Left lung (tissue), 10 donors: ENCODE results near the gene C3orf62. TPM values are rescaled to one million over a fixed set of nuclear protein-coding genes. Genes with fewer than 3 reads are reported as not detected.

Experiments used
- ATAC-seq: fragments of 200-7000 bp; cut with Tn5 transposase; one replicate; pipeline ENCODE4 v1.9.1; 2020; ENCODE audit warnings: moderate library complexity
- DNase-seq, 4 donors: peaks; one replicate each; pipeline ENCODE4 v3.0.0-alpha.2; 2013 to 2020
- H3K27ac ChIP-seq, 2 donors: fragments of 200-600 bp; sonication (generic) in 1 of 2; one replicate each; pipeline versions ENCODE4 v1.5.0 to v1.8.0; 2020 to 2021
- H3K27me3 ChIP-seq, 2 donors: fragments of 200-600 bp; sonication (generic) in 1 of 2; one replicate each; pipeline versions ENCODE4 v1.5.0 to v1.8.0; 2020 to 2021
- H3K36me3 ChIP-seq, 2 donors: fragments of 200-600 bp; sonication (generic) in 1 of 2; one replicate each; pipeline versions ENCODE4 v1.5.0 to v1.8.0; 2020 to 2021
- H3K4me1 ChIP-seq, 2 donors: fragments of 200-600 bp; one replicate each; pipeline ENCODE4 v1.8.0; 2021
- H3K4me3 ChIP-seq, 2 donors: fragments of 200-600 bp; sonication (generic) in 1 of 2; one replicate each; pipeline versions ENCODE4 v1.5.0 to v1.8.0; 2020 to 2021; ENCODE audit warnings: mild to moderate bottlenecking in 1 of 2
- H3K9me3 ChIP-seq, 2 donors: fragments of 200-600 bp; sonication (generic) in 1 of 2; one replicate each; pipeline versions ENCODE4 v1.5.0 to v1.8.0; 2020 to 2021
- intact Hi-C, 2 donors: fragments of 100-400 bp; cut with DNase I; formaldehyde crosslinking; loops; one replicate each; pipeline versions ENCODE4 v1.11.2 to v1.14.2; 2022
- polyA plus RNA-seq, 6 donors: library from polyadenylated mRNA; unstranded; fragments of 120-200 nt; gene quantifications; one replicate each; pipeline ENCODE4 v1.2.1, GENCODE V29; 2013; ENCODE audit not compliant: insufficient read length in 6 of 6
- total RNA-seq, 2 donors: library from RNA; stranded (reverse); fragmentation: NEBNext Ultra II Directional; extraction: Animal tissue kit (Norgen Biotek cat#: 25700); gene quantifications; one replicate each; pipeline ENCODE4 v1.2.1, GENCODE V29; 2021
- TF ChIP-seq, protein P1 (sequence below), 2 donors: fragments of 200-600 bp; sonication (generic) in 1 of 2; IDR thresholded peaks; one replicate each; pipeline versions ENCODE4 v1.5.0 to v1.8.0; 2021; ENCODE audit warnings: antibody characterized with exemption in 2 of 2
- donor health status: DM: no; HTN: yes; CAD: no.
- donor health status: DM: no; HTN: no; CAD: no.

The C3orf62 gene
- total and polyA plus RNA-seq, 8 donors: 4.2 to 13.7 (median 11.0) TPM

DNA sequence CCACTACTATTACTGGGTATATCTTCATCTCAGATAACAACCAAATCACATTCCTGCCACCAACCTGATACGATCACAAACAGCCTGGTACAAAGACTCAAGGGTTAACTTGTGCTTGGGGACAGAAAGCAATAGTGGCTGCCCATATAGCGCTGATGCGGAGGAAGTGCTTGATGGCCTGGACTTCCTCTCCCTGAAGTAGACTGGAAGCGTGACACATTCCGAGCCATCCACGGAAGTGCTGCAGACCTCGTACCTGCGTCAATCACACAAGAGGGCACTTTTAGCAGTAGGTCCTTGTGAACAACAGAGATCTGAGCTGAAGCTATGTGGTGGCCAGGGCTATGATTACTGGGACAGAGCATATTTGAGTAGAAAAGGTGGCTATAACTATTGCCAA lies 17.3 kb upstream of the C3orf62 start:
- H3K4me3 ChIP-seq: no peak overlapping the region
- H3K36me3 ChIP-seq: peaks cover 0 to 100% of the 10 kb centered on the region in 2 donors
- intact Hi-C loops: loop anchor here in 1 of 2 donors (10.0 kb wide), 2 partner anchors 120 to 150 kb away; partner anchors contain the start of gene KLHDC8B
- H3K4me1 ChIP-seq: peaks cover 3 to 23% of the 10 kb centered on the region in 2 donors
- TF ChIP-seq, protein P1, sequence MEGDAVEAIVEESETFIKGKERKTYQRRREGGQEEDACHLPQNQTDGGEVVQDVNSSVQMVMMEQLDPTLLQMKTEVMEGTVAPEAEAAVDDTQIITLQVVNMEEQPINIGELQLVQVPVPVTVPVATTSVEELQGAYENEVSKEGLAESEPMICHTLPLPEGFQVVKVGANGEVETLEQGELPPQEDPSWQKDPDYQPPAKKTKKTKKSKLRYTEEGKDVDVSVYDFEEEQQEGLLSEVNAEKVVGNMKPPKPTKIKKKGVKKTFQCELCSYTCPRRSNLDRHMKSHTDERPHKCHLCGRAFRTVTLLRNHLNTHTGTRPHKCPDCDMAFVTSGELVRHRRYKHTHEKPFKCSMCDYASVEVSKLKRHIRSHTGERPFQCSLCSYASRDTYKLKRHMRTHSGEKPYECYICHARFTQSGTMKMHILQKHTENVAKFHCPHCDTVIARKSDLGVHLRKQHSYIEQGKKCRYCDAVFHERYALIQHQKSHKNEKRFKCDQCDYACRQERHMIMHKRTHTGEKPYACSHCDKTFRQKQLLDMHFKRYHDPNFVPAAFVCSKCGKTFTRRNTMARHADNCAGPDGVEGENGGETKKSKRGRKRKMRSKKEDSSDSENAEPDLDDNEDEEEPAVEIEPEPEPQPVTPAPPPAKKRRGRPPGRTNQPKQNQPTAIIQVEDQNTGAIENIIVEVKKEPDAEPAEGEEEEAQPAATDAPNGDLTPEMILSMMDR (IDR thresholded peaks at IDR 0.05): no peak
- no peaks in the 10 kb centered on the region for H3K9me3 ChIP-seq
- H3K27ac ChIP-seq: no peak overlapping the region
- no peak for DNase-seq
- H3K27me3 ChIP-seq: no peaks in the 10 kb centered on the region
- ATAC-seq: peak; percentile 10

DNA sequence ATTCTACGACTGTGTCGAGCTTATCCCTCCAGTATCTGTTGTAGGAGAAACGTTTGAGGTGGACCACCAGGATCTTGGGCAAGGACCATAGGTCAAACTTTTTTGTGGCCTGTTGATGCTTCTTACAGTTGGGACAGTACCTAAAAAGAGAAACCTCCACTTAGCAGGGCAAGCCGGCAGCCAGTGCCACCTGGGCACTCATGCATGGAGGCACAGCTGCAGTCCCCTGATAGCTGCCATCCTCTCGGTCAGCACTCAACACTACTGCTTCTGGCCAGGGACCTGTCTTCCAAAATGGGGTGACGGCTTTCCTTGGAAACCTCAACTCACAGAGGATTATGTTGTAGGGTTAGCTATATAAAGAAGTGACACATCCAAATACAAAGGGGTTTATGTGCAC lies 7.0 kb upstream of the C3orf62 start:
- Histone ChIP-seq H3K4me3 (no peak overlapping the region), H3K9me3 (no peaks in the 10 kb centered on the region), H3K4me1 (peaks cover 0 to 10% of the 10 kb centered on the region in 2 donors), H3K27me3 (no peaks in the 10 kb centered on the region), H3K36me3 (peaks cover 0 to 98% of the 10 kb centered on the region in 2 donors), H3K27ac (no peak overlapping the region)
- ATAC-seq (no peak), DNase-seq (no peak)
- intact Hi-C loops: no loop called here
- TF ChIP-seq, protein P1 (IDR thresholded peaks at IDR 0.05): no peak

DNA sequence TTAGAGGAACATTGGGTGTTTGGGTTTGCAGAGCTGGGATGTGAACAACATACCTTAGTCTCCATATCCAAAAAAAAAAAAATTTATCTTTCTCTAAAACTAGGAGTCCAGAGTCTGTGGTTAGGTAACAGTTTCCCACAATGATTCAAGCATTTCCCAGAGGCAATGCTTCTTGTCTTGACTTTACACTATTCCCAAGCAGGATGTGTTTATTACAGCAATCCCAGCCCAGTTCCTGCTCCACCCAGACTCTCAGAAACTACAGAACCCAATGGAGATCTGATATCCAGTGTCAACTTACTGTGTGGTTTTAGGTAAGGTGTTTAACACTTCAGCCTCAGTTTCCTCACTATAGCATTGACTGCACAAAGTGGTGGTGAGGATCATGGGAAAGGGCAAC lies 2.3 kb upstream of the C3orf62 start:
- peaks cover 0 to 67% of the 10 kb centered on the region in 2 donors for H3K36me3 ChIP-seq
- ATAC-seq (no peak), DNase-seq (no peak)
- intact Hi-C loops: no loop called here
- H3K27me3 ChIP-seq: no peaks in the 10 kb centered on the region
- TF ChIP-seq, protein P1 (IDR thresholded peaks at IDR 0.05): no peak
- peak overlapping the region; percentile 61 to 84 for H3K27ac ChIP-seq
- peaks cover 13 to 44% of the 10 kb centered on the region in 2 donors for H3K4me1 ChIP-seq
- H3K9me3 ChIP-seq: no peaks in the 10 kb centered on the region
- H3K4me3 ChIP-seq: no peak overlapping the region

DNA sequence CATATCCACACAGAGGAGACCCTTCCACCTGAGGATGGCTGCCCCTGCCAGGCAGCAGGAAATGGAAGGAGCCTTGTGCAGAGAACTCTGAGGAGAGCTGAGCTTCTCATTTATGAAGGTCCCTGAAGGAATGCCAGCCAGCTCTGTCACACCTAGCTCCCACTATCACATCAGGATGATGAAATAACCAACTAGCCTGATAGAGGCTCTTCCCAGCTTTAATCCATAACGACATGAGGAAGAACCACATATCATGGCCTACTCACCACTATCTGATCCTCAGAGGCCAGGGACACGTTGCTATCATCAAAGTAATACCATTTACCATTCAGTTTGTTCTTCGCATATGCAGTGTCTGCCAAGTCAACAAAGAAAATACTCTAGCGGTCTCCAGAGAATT lies 1.5 kb upstream of the C3orf62 start:
- intact Hi-C loops: no loop called here
- TF ChIP-seq, protein P1 (IDR thresholded peaks at IDR 0.05): no peak
- DNase-seq (no peak), ATAC-seq (no peak)
- peak overlapping the region; percentile 61 to 84 for H3K27ac ChIP-seq
- peaks cover 13 to 44% of the 10 kb centered on the region in 2 donors for H3K4me1 ChIP-seq
- H3K36me3 ChIP-seq: peaks cover 0 to 62% of the 10 kb centered on the region in 2 donors
- H3K27me3 ChIP-seq: no peaks in the 10 kb centered on the region
- H3K4me3 ChIP-seq: no peak overlapping the region
- no peaks in the 10 kb centered on the region for H3K9me3 ChIP-seq

DNA sequence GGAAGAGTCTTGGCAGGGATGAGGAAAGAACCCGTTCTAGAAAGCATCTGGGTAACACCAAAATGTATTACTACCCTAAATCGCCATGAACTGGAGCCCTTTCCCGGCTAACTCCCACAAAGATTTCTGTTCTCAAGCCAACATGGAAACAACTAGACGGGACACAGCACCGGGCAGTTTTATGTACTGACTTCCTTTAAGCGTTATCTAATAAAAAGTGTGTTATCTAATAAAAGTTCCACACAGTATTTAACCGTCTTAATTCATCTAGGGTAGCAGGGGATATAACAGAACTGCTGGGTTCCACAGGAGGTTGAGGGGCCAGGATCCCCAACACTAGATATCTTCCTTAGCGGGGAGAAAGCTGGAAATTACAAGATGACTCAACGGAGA lies 347 bp upstream of the C3orf62 start:
- DNase-seq: no peak
- peak; percentile 30 for ATAC-seq
- peaks cover 0 to 60% of the 10 kb centered on the region in 2 donors for H3K36me3 ChIP-seq
- no peaks in the 10 kb centered on the region for H3K9me3 ChIP-seq
- no peaks in the 10 kb centered on the region for H3K27me3 ChIP-seq
- peaks cover 13 to 44% of the 10 kb centered on the region in 2 donors for H3K4me1 ChIP-seq
- TF ChIP-seq, protein P1 (IDR thresholded peaks at IDR 0.05): no peak
- intact Hi-C loops: no loop called here
- peak overlapping the region; percentile 84 to 95 for H3K27ac ChIP-seq
- peak overlapping the region; percentile 34 to 45 for H3K4me3 ChIP-seq
